Hematopoietic multipotent progenitor cell treated with erythropoietin and hydrocortisone succinate and interleukin-3 and kit ligand, for 4 days (in vitro differentiated cells): ENCODE results near the gene ST3GAL5.
"Not testable (repeated sequence)": the region's sequence is repeated elsewhere in the genome, so short reads cannot be mapped to it uniquely, and the experiment has no call there.

Experiments used
- DNase-seq: peaks from one replicate; pipeline ENCODE4 v3.0.0-alpha.2; 2015

The ST3GAL5 gene

GRCh38 chr2:85830645-85831044, 58.1 kb downstream of the ST3GAL5 start:
- no peak for DNase-seq

- DNase-seq: not testable (repeated sequence)
Measured at GRCh38 chr2:85829394-85829793, 59.4 kb downstream of the ST3GAL5 start.

DNA sequence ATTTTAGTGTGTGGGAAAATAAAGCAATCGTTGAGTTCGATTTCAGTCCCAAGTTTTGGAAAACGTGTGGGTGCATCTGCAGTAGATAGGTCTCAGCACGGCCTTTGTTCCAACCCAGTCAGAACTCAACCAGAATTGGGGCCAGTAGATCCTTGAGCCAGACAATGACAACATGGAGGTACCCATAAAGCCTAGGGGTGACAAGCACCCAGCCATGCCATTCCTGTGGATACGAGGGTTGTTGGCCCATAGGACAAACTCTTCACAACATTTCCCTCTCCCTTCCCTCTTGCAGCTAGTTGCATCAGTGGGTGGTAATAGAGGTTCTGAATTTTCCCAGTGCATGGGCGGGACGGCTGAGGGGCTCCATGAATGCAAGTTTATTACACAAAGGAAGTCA, 60.1 kb downstream of the ST3GAL5 start:
- DNase-seq: no peak

DNA sequence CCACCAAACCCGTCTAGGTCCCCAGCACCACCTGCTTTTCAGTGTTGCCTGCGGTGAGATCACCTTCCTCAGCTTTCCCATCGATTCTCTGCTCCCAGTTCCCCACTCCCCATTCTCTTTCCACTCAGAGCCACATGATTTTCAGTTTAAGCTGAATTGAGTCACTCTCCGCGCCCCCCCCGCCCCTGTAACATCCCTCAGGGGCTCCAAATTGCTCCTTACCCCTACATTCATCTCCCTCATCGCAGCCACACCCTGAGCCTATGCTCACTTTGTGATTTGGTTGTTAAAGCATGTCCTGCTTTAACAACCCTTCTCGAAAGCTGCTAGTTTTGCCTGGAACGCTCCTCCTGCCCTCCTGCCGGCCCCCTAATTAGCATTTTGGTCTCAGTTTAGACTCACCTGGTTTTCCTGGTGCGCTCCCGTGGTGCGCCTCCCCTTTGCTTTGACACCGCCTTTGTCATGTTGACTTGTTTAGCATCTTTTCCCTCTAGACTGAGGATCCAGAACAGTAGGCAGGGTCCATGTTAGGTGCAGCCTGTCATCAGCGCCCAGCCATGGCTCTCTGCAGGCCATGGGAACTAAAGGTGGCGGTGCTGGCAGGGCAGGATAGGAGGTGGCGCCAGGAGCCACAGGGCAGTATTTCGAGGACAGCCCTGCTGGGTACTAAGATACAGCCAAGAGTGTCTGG, 60.8 kb downstream of the ST3GAL5 start:
- DNase-seq: no peak

DNA sequence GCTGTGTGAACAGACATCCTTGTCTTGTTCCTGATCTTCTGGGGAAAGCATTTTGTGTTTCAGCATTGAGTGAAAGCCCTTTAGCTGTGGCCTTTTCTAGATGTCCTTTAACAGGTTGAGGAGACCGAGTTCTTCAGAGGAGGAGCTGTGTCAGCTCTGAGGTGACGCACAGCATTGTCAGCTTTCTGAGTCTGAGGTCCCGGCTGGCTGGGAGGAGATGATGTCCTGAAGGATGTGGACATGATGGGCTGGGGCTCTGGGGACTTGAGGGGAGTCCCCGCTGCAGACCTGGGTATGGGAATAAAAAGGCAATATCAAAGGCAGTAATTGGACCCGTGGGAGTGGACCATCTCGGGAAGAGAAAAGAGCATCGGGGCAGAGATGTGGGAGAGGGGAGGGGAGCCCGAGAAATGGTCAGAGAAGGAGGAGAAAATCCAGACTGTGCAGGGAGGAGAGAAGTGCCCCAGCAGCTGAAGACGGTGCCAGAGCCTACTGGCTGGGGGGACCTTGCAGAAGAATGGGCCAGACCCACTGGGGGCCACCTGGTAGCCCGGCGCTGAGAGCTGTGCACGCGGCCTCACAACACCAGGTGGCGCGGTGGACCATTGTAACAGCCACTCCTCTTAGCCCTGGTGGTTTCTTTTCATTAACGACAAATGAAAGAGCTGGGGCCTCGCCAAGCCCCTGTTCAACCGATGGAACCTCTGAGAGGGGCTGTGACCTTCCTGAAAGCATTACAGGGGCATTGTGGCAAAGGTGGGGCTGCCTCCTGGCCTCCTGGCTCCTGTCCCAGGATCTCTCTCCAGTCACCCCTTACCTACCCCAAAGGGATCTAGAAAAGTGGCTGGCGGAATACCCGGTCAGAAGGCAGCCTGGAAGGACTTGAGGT, 61.6 kb downstream of the ST3GAL5 start:
- peak; percentile 87 for DNase-seq

GRCh38 chr2:85823951-85824350, 64.8 kb downstream of the ST3GAL5 start:
- no peak for DNase-seq

DNA sequence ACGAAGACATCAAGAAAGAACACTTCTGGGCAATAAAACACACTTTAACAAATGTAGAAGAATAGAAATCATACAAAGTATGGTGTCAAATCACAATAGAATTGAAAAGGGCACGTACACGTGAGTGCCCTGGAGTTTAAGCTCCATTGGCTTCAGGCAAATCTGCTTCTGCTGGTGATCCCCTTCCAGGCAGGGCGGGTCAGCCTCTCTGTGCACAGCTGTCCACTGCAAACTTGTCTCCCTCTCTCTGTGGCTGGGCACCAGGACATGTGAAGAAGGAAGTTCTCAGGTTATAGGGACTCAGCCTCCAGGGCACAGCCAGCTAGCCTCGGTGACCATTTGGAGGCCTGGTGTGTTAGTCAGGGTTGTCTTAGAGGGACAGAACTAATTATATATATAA, 66.0 kb downstream of the ST3GAL5 start:
- DNase-seq: no peak

- DNase-seq: no peak
Measured at GRCh38 chr2:85819811-85820510, 68.8 kb downstream of the ST3GAL5 start.

GRCh38 chr2:85814802-85815550, 73.8 kb downstream of the ST3GAL5 start:
- DNase-seq: no peak

- peak; percentile 89 for DNase-seq
Measured at GRCh38 chr2:85813982-85814801, 74.6 kb downstream of the ST3GAL5 start.

DNA sequence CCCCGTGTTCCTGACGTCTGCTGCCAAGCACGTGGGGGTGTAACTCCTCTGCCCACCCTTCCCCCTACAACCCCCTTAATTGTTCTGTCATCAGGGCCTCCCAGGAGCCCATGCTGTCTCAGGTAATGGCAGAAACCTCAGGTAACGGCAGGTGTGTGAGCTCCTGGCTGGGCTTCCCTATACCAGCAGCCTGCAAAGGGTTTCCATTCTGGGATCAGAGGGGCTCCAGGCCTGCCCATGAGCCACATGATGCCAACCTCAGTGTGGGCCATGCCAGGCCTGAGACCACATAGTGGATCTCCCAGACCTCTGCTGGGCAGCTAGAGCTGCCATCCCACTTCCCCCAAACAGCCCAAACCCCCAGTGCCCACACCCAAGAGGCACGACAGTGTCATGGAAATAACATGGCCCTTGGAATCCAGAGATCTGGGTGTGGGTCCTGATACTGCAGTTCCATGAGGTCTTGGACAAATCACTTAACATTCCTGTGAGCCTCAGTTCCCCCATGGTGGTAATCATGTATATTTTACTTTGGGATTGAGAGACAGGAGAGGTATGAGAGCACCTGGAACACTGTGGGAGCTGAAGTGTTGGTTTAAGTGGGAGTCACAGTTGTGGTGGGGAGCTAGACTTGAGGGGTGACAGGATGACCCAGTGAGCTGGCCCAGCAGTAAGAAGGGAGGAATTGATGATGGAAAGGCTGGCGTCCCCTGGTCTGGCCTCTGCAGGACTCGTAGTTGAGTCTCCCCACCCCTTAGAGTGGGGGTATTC, 75.4 kb downstream of the ST3GAL5 start:
- no peak for DNase-seq

DNA sequence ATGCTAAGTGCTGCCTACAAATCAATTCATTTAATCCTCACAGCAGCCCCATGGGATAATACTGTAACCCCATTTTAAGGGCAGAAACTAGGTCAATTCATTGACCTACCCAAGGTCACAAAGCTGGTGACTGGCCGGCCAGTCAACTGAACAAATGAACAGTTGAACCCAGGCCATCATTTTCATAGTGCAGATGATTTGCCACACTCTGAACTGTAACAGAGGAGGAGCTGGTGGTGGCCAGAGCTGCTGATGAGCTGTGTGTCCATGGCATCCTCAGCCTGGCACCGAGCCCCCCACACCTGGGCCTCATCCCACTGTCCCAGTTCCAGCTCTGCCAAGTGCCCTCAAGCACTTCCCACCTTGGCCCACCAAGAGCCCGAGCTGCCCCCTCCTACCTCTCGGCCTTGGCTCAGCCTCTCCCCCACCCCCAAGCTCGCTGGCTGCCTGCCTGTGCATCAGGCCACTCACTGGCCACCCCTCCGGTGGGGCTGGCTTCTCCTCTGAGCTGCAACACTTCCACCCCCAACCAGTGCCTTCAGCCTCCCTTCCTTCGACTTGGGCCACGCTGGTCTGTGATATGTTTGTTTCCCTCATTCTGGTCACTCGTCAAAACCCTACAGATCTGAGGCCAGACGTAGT, 76.6 kb downstream of the ST3GAL5 start:
- DNase-seq: no peak

DNA sequence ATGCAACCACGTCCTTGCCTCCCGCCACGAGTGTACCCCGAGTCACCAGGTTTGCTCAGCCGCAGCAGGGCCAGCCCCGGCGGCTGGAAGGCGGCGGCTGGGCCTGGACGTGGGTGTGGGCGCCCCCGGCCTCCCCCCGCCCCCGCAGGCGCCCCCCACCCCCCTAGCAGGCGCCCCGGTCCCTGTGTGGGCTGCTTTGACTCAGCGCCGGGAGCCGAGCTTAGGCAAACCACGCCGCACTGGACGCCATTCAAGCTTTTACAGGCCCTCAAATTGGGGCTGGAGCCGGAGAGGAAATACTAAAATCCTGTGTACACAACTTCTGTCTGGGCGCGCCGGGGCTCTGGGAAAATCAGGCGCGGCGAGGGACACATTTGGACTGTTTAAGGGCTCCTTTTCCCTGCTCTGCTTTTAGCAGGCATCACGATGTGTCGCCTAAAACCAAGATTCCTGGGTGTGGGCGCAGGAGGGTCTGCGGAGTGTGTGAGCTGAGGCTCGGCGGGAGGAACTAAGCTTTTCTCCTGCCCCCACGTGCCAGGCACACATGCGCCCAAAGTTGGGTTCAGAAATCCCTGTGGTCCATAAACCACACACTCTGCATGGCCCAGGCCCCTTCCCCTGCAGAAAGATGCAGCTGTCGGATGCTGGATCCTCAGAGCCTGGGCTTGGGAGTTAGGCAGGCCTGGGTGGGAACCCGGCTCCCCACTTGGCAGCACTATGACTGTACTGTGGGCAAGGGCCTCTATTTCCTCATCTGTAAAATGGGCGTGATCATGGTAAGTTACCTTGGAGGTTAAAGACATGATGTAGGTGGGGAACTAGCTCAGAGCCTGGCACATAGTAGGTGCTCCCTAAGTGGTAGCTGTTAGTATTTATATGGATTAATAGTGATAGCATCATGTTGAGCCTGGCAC, 77.4 kb downstream of the ST3GAL5 start:
- no peak for DNase-seq

DNA sequence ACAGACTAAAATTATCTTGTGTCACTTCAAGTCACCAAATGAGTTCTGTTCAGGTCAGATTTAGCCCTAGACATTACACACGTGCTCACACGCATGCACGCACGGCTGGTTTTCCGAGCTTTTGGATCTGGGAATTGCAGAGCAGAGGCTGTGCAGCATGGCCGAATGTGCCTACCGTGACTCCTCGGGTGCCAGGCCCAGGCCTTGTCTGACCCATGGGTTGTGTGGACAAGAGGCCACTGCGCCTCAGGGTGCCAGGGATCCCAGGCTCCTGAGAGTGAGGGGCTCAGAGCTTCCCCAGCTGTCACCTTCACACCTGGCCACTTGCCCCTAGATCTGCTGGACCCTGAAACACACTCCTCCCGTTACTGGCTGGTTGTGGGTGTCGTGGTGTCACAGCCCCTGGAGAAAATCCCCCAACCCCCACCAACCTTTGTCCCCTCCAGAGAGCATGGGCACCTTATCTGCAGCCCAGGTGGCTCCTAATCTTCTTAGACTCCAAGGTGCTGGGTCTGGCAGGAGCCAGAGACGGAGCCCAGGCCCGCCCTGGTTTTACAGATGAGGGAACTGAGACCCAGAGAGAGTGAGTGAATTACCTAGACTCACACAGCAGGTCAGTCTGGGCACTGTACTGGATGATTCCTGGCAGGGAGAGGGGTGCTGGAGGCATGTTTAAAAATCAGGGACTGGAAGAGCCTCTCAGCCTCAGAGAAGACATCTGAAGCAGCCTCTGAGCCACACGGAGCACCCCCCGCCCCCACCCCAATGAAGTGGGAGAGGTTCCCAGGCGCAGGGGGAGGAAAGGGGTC, 78.2 kb downstream of the ST3GAL5 start:
- DNase-seq: no peak

GRCh38 chr2:85807756-85808155, 81.0 kb downstream of the ST3GAL5 start:
- no peak for DNase-seq

- peak; percentile 17 for DNase-seq
Measured at GRCh38 chr2:85806358-85807118, 82.3 kb downstream of the ST3GAL5 start.

DNA sequence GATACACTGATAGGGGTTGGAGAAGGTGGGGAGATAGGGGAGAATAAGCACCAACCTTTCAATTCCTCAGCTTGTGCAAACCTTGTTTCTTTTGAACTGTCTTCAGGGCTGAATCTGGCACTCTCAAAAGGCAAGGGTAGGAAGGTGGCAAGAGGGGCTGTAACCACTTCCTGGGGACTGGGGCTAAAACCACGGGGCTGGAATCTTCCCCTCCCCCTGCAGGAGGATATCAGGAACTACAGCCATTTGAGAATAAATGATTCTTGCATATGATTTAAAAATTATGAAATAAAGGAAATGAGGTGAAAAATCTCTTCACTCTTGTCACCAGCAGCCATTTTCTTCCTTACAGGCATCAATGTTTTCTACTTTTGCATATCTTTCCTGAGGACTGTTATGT, 84.2 kb downstream of the ST3GAL5 start:
- peak; percentile 67 for DNase-seq
